Left lobe of liver (tissue), 2 donors: ENCODE measurements around the gene TXNL4A. TPM values are rescaled to one million over a fixed set of nuclear protein-coding genes. Genes with fewer than 3 reads are reported as not detected.
"Not testable (repeated sequence)": the region's sequence is repeated elsewhere in the genome, so short reads cannot be mapped to it uniquely, and the experiment has no call there.

Experiments used
- ATAC-seq: fragments of 200-7000 bp; cut with Tn5 transposase; one replicate; pipeline ENCODE4 v1.9.1; 2020; ENCODE audit warnings: mild to moderate bottlenecking, moderate library complexity
- DNase-seq: peaks from one replicate; pipeline ENCODE4 v3.0.0-alpha.2; 2020; ENCODE audit warnings: low spot score
- total RNA-seq: library from RNA; stranded (reverse); gene quantifications from one replicate; pipeline ENCODE4 v1.2.1, GENCODE V29; 2021
- donor health status: DM: no; HTN: no; CAD: no; lungs with moderate emphysema.
- donor health status: DM: no; HTN: yes; CAD: no.

The TXNL4A gene
- total RNA-seq, 1 donor from 2014 or later = 48.3 TPM

DNA sequence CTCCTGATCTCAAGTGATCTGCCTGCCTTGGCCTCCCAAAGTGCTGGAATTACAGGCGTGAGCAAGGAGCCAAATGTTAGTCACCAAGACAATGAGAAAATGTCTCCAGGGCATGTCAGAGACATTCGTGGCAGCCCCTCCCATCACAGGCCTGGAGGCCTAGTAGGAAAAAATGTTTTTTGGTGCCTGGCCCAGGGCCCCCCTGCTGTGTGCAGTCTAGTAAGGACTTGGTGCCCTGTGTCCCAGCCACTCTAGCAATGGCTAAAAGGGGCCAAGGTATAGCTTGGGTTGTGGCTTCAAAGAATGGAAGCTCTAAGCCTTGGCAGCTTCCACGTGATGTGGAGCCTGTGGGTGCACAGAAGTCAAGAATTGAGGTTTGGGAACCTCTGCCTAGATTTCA is 12.5 kb upstream of the TXNL4A start:
- DNase-seq (no peak), ATAC-seq (no peak)

DNA sequence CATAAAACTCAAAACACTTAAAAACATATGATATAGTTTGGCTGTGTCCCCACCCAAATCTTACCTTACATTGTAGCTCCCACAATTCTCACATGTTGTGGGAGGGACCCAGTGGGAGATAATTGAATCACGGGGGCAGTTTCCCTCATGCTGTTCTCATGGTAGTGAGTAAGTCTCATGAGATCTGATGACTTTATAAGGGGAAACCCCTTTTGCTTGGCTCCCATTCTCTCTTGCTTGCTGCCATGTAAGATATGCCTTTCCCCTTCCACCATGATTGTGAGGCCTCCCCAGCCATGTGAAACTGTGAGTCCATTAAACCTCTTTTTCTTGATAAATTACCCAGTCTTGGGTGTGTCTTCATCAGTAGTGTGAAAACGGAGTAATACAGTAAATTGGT is 11.3 kb upstream of the TXNL4A start:
- ATAC-seq, DNase-seq: not testable (repeated sequence)

- no peak for DNase-seq
- no peak for ATAC-seq
These were observed 3.1 kb upstream of the TXNL4A start for GRCh38 chr18:79991494-79991893.

- ATAC-seq = no peak
- no peak for DNase-seq
These were observed 783 bp upstream of the TXNL4A start for GRCh38 chr18:79989195-79989497.

DNA sequence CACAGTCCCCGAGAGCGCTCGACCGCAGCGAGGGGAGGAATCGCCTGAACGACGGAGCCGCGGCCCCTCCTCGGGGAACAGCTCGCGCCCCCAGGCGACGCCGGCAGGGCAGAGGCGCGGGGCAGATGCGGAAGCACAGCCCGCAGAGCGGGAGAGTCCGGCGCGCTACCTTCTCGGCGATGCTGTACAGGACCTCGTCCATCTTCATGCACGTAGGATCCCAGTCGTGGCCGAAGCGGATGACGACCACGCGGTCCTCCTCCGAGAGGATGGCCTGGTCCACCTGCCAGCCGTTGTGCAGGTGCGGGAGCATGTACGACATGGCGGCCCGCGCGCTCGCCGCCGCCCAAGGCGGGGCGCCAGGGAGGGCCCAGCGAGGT is 302 bp downstream of the TXNL4A start:
- DNase-seq (no peak), ATAC-seq (peak; percentile 75)

GRCh38 chr18:79987566-79987965 is 797 bp downstream of the TXNL4A start:
- ATAC-seq = no peak

GRCh38 chr18:79986726-79987125 is 1.6 kb downstream of the TXNL4A start:
- DNase-seq (no peak), ATAC-seq (no peak)

More at GRCh38 chr18:79987566-79987965, 797 bp downstream of the TXNL4A start:
- DNase-seq = no peak

GRCh38 chr18:79985172-79985571 is 3.2 kb downstream of the TXNL4A start:
- ATAC-seq = no peak
- DNase-seq = no peak

- DNase-seq (no peak), ATAC-seq (no peak)
These were observed 4.6 kb downstream of the TXNL4A start for GRCh38 chr18:79983793-79984192.

- ATAC-seq (peak; percentile 45), DNase-seq (no peak)
These were observed 5.1 kb downstream of the TXNL4A start for GRCh38 chr18:79983253-79983652.

DNA sequence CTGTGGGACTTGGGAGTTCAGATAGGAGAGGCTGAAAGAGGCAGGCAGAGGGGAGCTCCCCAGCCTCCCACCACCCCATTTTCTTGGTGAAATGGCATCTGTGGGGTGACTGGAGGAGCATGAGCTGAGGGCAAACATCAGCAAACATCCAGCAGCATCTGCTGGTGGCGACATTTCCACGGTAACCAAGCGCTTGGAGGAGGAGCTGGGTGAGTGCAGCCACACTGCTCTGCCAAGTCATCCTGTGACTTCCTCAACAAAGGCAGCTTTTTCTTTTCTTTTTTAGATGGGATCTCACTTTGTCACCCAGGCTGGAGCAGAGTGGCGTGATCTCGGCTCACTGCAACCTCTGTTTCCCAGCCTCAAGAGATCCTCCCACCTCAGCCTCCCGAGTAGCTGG is 5.6 kb downstream of the TXNL4A start:
- ATAC-seq = peak; percentile 25
- no peak for DNase-seq

DNA sequence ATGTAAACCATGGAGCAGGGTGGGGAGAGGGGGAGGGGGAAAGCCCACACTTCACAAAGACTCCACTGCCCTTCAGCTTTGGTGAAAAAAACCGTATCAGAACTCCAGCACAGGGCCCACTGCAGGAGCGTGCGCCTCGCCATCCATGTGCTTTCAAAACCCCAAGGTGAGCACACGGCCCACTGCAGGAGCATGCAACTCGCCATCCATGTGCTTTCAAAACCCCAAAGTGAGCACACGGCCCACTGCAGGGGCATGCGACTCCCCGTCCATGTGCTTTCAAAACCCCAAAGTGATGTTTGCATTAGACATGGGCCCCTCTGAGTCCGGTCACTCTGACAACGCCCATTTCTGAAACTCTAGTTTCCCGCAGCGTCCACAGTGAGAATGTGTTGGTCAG is 7.8 kb downstream of the TXNL4A start:
- no peak for ATAC-seq

DNA sequence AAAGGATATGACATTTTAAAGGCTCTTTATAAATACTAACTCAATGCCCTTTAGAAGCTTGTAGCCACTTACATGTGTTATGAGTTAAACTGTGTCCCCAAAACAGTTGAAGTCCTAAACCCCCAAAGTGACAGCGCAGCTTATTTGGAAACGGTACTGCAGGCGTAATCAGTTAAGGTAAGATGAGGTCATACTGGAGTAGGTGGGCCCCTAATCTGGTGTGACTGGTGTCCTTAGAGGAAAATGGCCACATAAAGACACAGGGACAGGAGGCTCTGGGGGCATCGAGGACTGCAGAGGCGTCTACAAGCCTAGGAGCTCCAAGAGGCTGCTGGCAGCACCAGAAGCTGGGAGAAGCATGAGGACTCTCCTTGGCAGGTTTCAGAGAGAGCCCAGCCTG is 8.5 kb downstream of the TXNL4A start:
- DNase-seq = no peak
- no peak for ATAC-seq

More for the DNA sequence above, 7.8 kb downstream of the TXNL4A start:
- no peak for DNase-seq

- ATAC-seq (peak; percentile 92), DNase-seq (peak; percentile 85)
These were observed 12.2 kb downstream of the TXNL4A start for GRCh38 chr18:79975985-79976680.

- ATAC-seq = no peak
- no peak for DNase-seq
These were observed 13.3 kb downstream of the TXNL4A start for GRCh38 chr18:79975043-79975442.

DNA sequence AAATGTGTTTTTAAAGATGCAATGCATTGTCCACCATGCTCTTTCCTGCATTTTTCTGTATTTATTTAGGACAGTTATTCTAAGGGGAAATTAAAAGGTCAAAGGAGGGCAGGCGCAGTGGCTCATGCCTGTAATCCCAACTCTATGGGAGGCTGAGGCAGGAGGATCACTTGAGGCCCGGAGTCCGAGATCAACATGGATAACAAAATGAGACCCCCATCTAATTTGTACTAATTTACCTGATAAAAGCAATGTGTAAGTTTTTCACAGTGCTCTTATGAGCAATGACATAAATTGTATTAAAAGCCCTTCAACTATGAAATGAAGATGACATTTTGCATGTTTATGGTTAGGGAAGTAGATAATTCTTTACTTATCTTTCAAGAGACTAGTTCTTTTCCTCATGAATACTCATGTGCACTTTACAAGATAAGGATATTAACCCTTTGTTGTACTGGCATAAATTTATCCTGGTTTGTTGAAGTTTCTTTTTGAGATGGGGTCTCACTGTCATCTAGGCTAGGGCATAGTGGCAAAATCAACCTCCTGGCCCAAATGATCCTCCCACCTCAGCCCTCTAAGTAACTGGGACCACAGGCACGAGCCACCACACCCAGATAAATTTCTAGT is 14.2 kb downstream of the TXNL4A start:
- DNase-seq = no peak
- ATAC-seq = no peak

- DNase-seq (no peak), ATAC-seq (no peak)
These were observed 14.8 kb downstream of the TXNL4A start for GRCh38 chr18:79973517-79973916.

DNA sequence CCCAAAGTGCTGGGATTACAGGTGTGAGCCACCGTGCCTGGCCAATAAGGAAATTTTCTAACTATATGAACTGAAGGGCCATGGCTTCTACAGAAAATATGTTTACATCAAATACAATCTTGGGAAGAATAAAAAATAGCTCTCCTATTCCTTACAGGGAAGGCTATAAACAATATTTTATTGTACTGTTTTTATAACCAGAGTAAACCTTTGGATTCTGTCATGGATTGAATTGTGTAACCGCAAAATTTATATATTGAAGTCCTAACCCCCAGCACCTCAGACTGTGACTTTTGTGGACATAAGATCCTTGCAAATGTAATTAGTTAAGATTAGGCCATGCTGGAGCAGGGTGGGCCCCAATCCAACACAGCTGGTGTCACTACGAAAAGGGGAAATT is 15.6 kb downstream of the TXNL4A start:
- no peak for ATAC-seq
- DNase-seq = no peak

GRCh38 chr18:79971986-79972385 is 16.4 kb downstream of the TXNL4A start:
- DNase-seq = no peak
- no peak for ATAC-seq

GRCh38 chr18:79971211-79971952 is 17.0 kb downstream of the TXNL4A start:
- DNase-seq (no peak), ATAC-seq (no peak)

DNA sequence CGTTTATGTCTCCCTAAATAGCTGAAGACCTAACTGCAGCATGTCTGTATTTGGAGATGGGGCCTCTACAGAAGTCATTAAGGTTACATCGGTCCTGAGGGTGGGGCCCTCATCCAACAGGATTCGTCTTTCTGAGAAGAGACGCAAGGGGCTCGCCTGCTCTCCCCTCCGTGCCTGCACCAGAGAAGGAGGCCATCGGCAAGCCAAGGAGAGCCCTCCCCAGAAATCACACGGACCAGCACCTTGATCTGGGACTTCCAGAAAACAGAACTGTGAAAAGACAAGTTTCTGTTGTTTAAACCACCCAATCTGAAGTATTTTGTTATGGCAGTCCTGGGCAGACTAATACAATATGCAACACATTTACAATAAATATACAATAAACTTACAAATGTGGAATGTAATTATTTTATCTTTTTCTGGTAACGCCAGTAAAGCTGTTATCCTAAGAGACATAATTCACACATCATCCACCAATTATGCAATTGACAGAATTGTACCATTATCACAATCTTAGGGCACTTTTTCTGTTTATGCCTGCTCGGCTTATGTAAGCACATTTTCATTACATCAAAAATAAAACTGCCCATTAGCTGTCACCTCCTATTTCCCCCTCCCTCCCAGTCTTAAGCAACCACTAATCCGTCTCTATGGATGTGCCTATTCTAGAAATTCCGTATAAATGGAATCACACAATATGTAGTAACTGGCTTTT is 17.8 kb downstream of the TXNL4A start:
- no peak for ATAC-seq

More for the DNA sequence above, 17.8 kb downstream of the TXNL4A start:
- DNase-seq = no peak
